ENCODE measurements around the gene CDK10. TPM values are rescaled to one million over a fixed set of nuclear protein-coding genes. Genes with fewer than 3 reads are reported as not detected.

CDK10 gene
- total RNA-seq, 2 experiments from 2014 or later, result 89.7 to 93.2 TPM

GRCh38 chr16:89704281-89704680, 17.8 kb downstream of the CDK10 start:
- CTCF ChIA-PET, result interaction anchor here (4.7 kb wide), 1 partner anchor 157 kb away, joined by 31 read pairs; no protein-coding TSS in a partner anchor
- POLR2A ChIA-PET, result no interaction called here

GRCh38 chr16:89705006-89705405, 18.5 kb downstream of the CDK10 start:
- POLR2A ChIA-PET, result no interaction called here
- CTCF ChIA-PET, result interaction anchor here (1.0 to 4.7 kb wide), 8 partner anchors 58 to 205 kb away, joined by 3 to 31 read pairs (median 4); no protein-coding TSS in a partner anchor

GRCh38 chr16:89706518-89707260, 20.2 kb downstream of the CDK10 start:
- POLR2A ChIA-PET, result interaction anchor here (0.7 kb wide), 1 partner anchor 167 kb away, joined by 3 read pairs; the partner anchor contains the start of gene TCF25
- CTCF ChIA-PET, result interaction anchor here (0.5 to 4.7 kb wide), 13 partner anchors 10 to 271 kb away, joined by 3 to 31 read pairs (median 5); partner anchors contain the start of gene VPS9D1

GRCh38 chr16:89707695-89708094, 21.2 kb downstream of the CDK10 start:
- CTCF ChIA-PET, result interaction anchor here (0.9 to 4.7 kb wide), 3 partner anchors 8 to 153 kb away, joined by 3 to 31 read pairs (median 11); no protein-coding TSS in a partner anchor
- POLR2A ChIA-PET, result no interaction called here

GRCh38 chr16:89708481-89708931, 22.0 kb downstream of the CDK10 start:
- ChIA-PET POLR2A (no interaction called here), CTCF (interaction anchor here (1.0 to 3.4 kb wide), 3 partner anchors 8 to 153 kb away, joined by 4 to 11 read pairs (median 6); no protein-coding TSS in a partner anchor)

GRCh38 chr16:89709166-89709565, 22.7 kb downstream of the CDK10 start:
- ChIA-PET CTCF (interaction anchor here (1.0 to 3.4 kb wide), 3 partner anchors 9 to 152 kb away, joined by 4 to 11 read pairs (median 6); no protein-coding TSS in a partner anchor), POLR2A (no interaction called here)

GRCh38 chr16:89709716-89710432, 23.4 kb downstream of the CDK10 start:
- POLR2A ChIA-PET, result no interaction called here
- CTCF ChIA-PET, result interaction anchor here (2.3 to 3.4 kb wide), 2 partner anchors 10 to 151 kb away, joined by 6 to 11 read pairs; no protein-coding TSS in a partner anchor

GRCh38 chr16:89710709-89711564, 24.4 kb downstream of the CDK10 start:
- CTCF ChIA-PET, result interaction anchor here (2.3 to 3.4 kb wide), 2 partner anchors 11 to 150 kb away, joined by 6 to 11 read pairs; no protein-coding TSS in a partner anchor
- POLR2A ChIA-PET, result interaction anchor here (1.4 to 2.8 kb wide), 2 partner anchors 10 to 12 kb away, joined by 3 to 10 read pairs; partner anchors contain the start of gene VPS9D1

- CTCF ChIA-PET, result no interaction called here
- POLR2A ChIA-PET, result interaction anchor here (1.4 to 2.8 kb wide), 2 partner anchors 9 to 11 kb away, joined by 3 to 10 read pairs; partner anchors contain the start of gene VPS9D1
Measured at GRCh38 chr16:89711601-89712273, 25.2 kb downstream of the CDK10 start.

GRCh38 chr16:89712274-89712781, 25.8 kb downstream of the CDK10 start:
- CTCF ChIA-PET, result interaction anchor here (0.8 to 0.9 kb wide), 3 partner anchors 11 to 25 kb away, joined by 3 read pairs; partner anchors contain the start of gene SPATA2L
- POLR2A ChIA-PET, result interaction anchor here (1.4 to 2.8 kb wide), 2 partner anchors 8 to 11 kb away, joined by 3 to 10 read pairs; partner anchors contain the start of gene VPS9D1

GRCh38 chr16:89716493-89716892, 30.0 kb downstream of the CDK10 start:
- POLR2A ChIA-PET, result interaction anchor here (1.4 kb wide), 1 partner anchor 99 kb away, joined by 3 read pairs; no protein-coding TSS in a partner anchor

GRCh38 chr16:89716916-89717687, 30.6 kb downstream of the CDK10 start:
- POLR2A ChIA-PET, result interaction anchor here (1.4 kb wide), 1 partner anchor 99 kb away, joined by 3 read pairs; no protein-coding TSS in a partner anchor
- CTCF ChIA-PET, result interaction anchor here (1.0 to 3.5 kb wide), 2 partner anchors 11 to 39 kb away, joined by 3 to 10 read pairs; no protein-coding TSS in a partner anchor

More at GRCh38 chr16:89716493-89716892, 30.0 kb downstream of the CDK10 start:
- CTCF ChIA-PET, result interaction anchor here (1.0 to 3.5 kb wide), 2 partner anchors 10 to 38 kb away, joined by 3 to 10 read pairs; no protein-coding TSS in a partner anchor

- ChIA-PET POLR2A (interaction anchor here (1.4 kb wide), 1 partner anchor 98 kb away, joined by 3 read pairs; no protein-coding TSS in a partner anchor), CTCF (interaction anchor here (3.5 kb wide), 1 partner anchor 11 kb away, joined by 10 read pairs; no protein-coding TSS in a partner anchor)
Measured at GRCh38 chr16:89717688-89718505, 31.4 kb downstream of the CDK10 start.

GRCh38 chr16:89720551-89720812, 34.0 kb downstream of the CDK10 start:
- CTCF ChIA-PET, result interaction anchor here (0.7 to 1.5 kb wide), 3 partner anchors 14 to 140 kb away, joined by 3 to 5 read pairs (median 3); no protein-coding TSS in a partner anchor
- POLR2A ChIA-PET, result interaction anchor here (0.6 to 1.2 kb wide), 2 partner anchors 9 to 22 kb away, joined by 3 to 4 read pairs; no protein-coding TSS in a partner anchor

- ChIA-PET CTCF (interaction anchor here (1.5 kb wide), 1 partner anchor 15 kb away, joined by 5 read pairs; no protein-coding TSS in a partner anchor), POLR2A (interaction anchor here (1.2 kb wide), 1 partner anchor 9 kb away, joined by 3 read pairs; no protein-coding TSS in a partner anchor)
Measured at GRCh38 chr16:89720813-89721545, 34.5 kb downstream of the CDK10 start, which contains the start of the genes VPS9D1 and ZNF276. Gene VPS9D1, minus strand, starts transcription at chr16:89720898. Its CDS starts 37 bp downstream, at chr16:89720861. Gene ZNF276, plus strand, starts transcription at chr16:89721537. Its CDS starts 104 bp downstream, at chr16:89721641.

Data from activated CD8-positive, alpha-beta memory T cell treated with anti-CD3 and anti-CD28 coated beads for 36 hours (primary cell).